Measurements from ENCODE around the gene AGBL5.

Gene AGBL5

DNA sequence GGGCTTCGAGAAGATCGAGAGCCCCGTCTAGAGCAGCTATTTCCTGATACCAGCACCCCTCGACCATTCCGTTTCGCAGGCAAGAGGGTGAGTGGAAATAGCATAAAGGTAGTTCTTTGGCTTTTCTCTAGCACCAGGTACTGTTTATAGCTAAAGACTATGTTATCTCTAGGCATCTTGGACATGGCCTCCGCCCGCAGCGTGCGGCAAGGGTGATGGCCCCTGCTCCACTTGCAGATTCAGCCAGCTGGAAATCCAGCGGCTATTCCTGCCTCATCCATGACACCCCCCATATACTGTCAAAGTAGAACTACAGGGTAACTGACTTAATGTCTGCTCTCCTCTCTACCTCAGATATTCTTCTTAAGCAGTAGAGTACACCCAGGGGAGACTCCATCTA is 3.3 kb downstream of the AGBL5 start:
- Histone ChIP-seq H3K4me1 (ENCODE audit: control insufficient read depth in 1 of 2, insufficient read depth in 1 of 2, low read depth in 1 of 2, low read length in 1 of 2) (peaks cover 19 to 23% of the 10 kb centered on the region in 2 experiments), H3K4me3 (ENCODE audit: low read depth in 1 of 2, low read length in 1 of 2) (no peak overlapping the region), H3K36me3 (peaks cover 52% of the 10 kb centered on the region), H3K9me3 (no peaks in the 10 kb centered on the region), H3K27me3 (peaks cover 4% of the 10 kb centered on the region), H3K27ac (no peak overlapping the region)
- TF ChIP-seq, protein P1, sequence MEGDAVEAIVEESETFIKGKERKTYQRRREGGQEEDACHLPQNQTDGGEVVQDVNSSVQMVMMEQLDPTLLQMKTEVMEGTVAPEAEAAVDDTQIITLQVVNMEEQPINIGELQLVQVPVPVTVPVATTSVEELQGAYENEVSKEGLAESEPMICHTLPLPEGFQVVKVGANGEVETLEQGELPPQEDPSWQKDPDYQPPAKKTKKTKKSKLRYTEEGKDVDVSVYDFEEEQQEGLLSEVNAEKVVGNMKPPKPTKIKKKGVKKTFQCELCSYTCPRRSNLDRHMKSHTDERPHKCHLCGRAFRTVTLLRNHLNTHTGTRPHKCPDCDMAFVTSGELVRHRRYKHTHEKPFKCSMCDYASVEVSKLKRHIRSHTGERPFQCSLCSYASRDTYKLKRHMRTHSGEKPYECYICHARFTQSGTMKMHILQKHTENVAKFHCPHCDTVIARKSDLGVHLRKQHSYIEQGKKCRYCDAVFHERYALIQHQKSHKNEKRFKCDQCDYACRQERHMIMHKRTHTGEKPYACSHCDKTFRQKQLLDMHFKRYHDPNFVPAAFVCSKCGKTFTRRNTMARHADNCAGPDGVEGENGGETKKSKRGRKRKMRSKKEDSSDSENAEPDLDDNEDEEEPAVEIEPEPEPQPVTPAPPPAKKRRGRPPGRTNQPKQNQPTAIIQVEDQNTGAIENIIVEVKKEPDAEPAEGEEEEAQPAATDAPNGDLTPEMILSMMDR (IDR thresholded peaks at IDR 0.05) = no peak

DNA sequence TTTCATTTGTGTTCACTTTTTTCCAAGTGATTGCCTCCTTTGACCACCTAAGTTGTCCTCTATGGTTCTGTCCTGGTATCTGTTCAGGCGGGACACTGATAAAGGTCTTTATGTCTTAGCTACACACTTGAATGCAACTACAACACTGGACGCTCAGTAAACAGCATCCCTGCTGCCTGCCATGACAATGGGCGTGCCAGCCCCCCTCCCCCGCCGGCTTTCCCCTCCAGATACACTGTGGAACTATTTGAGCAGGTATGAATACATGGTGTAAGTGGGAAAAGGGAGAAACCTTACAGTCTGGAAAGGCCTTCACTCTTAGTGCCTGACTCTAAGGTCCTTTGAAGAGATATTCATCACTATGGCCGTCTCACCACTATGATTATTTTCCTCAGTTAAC is 5.7 kb downstream of the AGBL5 start:
- no peaks in the 10 kb centered on the region for H3K9me3 ChIP-seq
- peaks cover 59% of the 10 kb centered on the region for H3K36me3 ChIP-seq
- H3K27me3 ChIP-seq = no peaks in the 10 kb centered on the region
- no peak overlapping the region for H3K4me3 ChIP-seq (ENCODE audit: low read depth in 1 of 2, low read length in 1 of 2)
- H3K4me1 ChIP-seq (ENCODE audit: control insufficient read depth in 1 of 2, insufficient read depth in 1 of 2, low read depth in 1 of 2, low read length in 1 of 2) = peaks cover under 1 to 2% of the 10 kb centered on the region in 2 experiments
- TF ChIP-seq, protein P1 (IDR thresholded peaks at IDR 0.05) = no peak
- no peak overlapping the region for H3K27ac ChIP-seq

DNA sequence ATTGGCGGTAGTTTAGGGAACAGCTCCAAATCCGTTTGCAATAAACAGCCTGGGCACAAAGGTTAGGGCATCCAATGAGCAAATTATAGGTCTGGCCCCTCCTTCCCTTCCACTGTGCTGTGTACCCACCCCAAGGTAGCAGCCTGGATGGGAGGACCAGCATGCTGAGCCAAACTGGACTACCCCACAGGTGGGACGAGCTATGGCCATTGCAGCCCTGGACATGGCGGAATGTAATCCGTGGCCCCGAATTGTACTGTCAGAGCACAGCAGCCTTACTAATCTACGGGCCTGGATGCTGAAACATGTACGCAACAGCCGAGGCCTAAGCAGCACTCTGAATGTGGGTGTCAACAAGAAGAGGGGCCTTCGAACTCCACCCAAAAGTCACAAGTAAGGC is 6.7 kb downstream of the AGBL5 start:
- Histone ChIP-seq H3K4me3 (ENCODE audit: low read depth in 1 of 2, low read length in 1 of 2) (no peak overlapping the region), H3K9me3 (no peaks in the 10 kb centered on the region), H3K36me3 (peaks cover 69% of the 10 kb centered on the region), H3K27me3 (no peaks in the 10 kb centered on the region), H3K4me1 (ENCODE audit: control insufficient read depth in 1 of 2, insufficient read depth in 1 of 2, low read depth in 1 of 2, low read length in 1 of 2) (no peaks in the 10 kb centered on the region), H3K27ac (no peak overlapping the region)
- TF ChIP-seq, protein P1 (IDR thresholded peaks at IDR 0.05) = no peak

DNA sequence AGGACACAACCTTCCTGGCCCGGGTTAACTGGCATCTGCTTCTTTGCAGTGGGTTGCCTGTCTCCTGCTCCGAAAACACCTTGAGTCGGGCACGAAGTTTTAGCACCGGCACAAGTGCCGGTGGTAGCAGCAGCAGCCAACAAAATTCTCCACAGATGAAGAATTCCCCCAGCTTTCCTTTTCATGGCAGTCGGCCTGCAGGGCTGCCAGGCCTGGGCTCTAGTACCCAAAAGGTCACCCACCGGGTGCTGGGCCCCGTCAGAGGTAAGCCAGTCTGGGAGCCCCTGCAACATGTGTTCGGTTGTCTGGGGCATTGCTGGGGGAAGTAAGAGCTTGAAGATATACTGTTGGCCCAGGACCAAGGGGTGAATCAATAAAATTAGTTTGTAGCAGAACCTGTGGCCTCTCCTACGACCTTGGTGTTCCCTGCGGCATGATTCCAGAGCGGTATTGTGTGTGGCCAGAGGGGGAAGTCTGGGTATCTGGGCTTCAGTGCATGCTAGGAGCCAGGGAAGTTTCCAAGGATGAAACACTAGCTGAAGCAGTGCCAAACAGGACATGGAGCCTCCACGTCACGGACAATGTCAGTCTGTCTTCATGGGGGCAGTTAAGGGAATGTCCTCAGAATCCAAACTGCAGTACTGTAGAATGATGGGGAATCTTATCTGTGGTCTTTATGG is 7.8 kb downstream of the AGBL5 start:
- TF ChIP-seq, protein P1 (IDR thresholded peaks at IDR 0.05) = no peak
- Histone ChIP-seq H3K4me3 (ENCODE audit: low read depth in 1 of 2, low read length in 1 of 2) (no peak overlapping the region), H3K36me3 (peaks cover 65% of the 10 kb centered on the region)

DNA sequence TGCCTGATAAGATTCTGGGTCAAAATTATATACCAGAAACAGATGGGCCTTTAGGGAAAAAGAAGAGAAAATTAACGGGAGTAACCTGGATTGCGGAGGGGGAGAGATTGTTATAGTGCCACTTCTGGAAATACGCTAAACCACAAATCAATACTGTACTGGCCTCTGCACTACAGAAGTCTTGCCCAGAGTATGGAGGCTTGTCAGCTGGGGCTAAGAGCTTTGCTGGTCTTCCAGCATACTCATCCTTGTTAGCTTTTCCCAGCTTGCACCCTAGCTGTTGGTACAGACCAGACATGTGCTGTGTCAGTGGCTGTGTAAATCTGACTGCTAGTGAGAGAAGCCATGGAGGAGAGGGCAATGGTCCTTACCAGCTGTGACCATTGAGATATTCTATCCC is 8.9 kb downstream of the AGBL5 start:
- H3K36me3 ChIP-seq = peaks cover 61% of the 10 kb centered on the region

More for the DNA sequence above, 7.8 kb downstream of the AGBL5 start:
- no peaks in the 10 kb centered on the region for H3K4me1 ChIP-seq (ENCODE audit: control insufficient read depth in 1 of 2, insufficient read depth in 1 of 2, low read depth in 1 of 2, low read length in 1 of 2)
- no peaks in the 10 kb centered on the region for H3K27me3 ChIP-seq
- H3K27ac ChIP-seq = no peak overlapping the region
- H3K9me3 ChIP-seq = no peaks in the 10 kb centered on the region

More for the DNA sequence above, 8.9 kb downstream of the AGBL5 start:
- no peak overlapping the region for H3K27ac ChIP-seq
- H3K4me3 ChIP-seq (ENCODE audit: low read depth in 1 of 2, low read length in 1 of 2) = no peak overlapping the region
- TF ChIP-seq, protein P1 (IDR thresholded peaks at IDR 0.05) = no peak
- no peaks in the 10 kb centered on the region for H3K9me3 ChIP-seq
- H3K4me1 ChIP-seq (ENCODE audit: control insufficient read depth in 1 of 2, insufficient read depth in 1 of 2, low read depth in 1 of 2, low read length in 1 of 2) = no peaks in the 10 kb centered on the region
- no peaks in the 10 kb centered on the region for H3K27me3 ChIP-seq
